Body of pancreas (tissue), 4 donors: ENCODE data around the gene NPR3.

ENCODE experiments used
- POLR2A ChIP-seq, 3 donors: fragments of 450-650 bp; IDR thresholded peaks; one replicate each; pipeline ENCODE4 v1.6.1; 2016; ENCODE audit warnings: antibody characterized with exemption in 3 of 3, mild to moderate bottlenecking in 2 of 3
- TF ChIP-seq, protein P1 (sequence below), 7 experiments: fragments of 450-650 bp in 4 of 7; fragments of 200-600 bp in 3 of 7; sonication (generic) in 3 of 7; IDR thresholded peaks; one replicate each; pipeline ENCODE4 v1.5.1; 2016 to 2019; ENCODE audit warnings: antibody characterized with exemption in 7 of 7

GRCh38 chr5:32814141-32814540 is 103.0 kb downstream of the NPR3 start:
- no peak for TF ChIP-seq POLR2A (IDR thresholded peaks at IDR 0.05)
- TF ChIP-seq, protein P1, sequence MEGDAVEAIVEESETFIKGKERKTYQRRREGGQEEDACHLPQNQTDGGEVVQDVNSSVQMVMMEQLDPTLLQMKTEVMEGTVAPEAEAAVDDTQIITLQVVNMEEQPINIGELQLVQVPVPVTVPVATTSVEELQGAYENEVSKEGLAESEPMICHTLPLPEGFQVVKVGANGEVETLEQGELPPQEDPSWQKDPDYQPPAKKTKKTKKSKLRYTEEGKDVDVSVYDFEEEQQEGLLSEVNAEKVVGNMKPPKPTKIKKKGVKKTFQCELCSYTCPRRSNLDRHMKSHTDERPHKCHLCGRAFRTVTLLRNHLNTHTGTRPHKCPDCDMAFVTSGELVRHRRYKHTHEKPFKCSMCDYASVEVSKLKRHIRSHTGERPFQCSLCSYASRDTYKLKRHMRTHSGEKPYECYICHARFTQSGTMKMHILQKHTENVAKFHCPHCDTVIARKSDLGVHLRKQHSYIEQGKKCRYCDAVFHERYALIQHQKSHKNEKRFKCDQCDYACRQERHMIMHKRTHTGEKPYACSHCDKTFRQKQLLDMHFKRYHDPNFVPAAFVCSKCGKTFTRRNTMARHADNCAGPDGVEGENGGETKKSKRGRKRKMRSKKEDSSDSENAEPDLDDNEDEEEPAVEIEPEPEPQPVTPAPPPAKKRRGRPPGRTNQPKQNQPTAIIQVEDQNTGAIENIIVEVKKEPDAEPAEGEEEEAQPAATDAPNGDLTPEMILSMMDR (IDR thresholded peaks at IDR 0.05), result no peak
